ENCODE results near the gene ZBTB33. TPM values are rescaled to one million over a fixed set of nuclear protein-coding genes. Genes with fewer than 3 reads are reported as not detected.

Gene ZBTB33
- polyA plus RNA-seq, 3 donors, result 4.7 to 10.6 (median 8.6) TPM

DNA sequence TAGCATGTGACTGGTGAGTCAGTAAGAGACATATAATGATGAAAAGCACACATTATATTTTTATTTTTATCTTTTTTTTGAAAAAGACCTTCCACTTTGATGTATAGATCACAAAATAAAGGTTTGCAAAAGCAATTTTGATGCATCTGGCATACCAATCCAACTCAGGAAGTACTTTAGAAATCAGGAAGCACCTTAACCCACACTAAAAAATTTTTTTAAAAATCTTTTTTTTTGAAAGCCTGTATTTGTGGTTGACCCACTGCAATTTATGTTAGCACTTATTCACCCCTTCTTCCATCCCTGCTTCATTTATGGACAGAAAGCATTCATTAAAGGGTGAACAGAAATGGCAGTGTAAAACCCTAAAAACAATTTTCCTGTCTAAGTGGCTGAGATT is 44.0 kb downstream of the ZBTB33 start:
- H3K27ac Mint-ChIP-seq, result no peak overlapping the region
- H3K27me3 Mint-ChIP-seq (ENCODE audit: low read depth in 3 of 3), result no peaks in the 10 kb centered on the region
- intact Hi-C loops (cut with micrococcal nuclease), result no loop called here

DNA sequence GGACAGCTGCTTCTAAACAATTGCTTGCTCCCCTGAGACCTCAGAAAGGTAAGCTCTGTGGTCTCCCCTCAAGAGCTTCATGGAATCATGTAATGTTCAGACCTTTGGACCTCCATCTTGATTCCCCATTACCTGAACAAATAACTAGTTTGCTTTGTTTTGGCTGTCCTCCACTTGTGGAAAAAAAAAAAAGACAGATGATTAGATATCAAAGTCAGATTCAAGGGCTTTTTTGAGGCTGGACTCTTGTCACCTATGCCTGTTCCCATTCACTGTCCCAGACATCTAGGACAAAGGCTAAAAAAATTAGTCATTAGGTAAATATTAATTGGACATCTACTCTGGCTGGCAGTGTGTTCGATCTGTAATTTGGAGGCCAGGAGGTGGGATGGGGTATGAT is 47.3 kb downstream of the ZBTB33 start:
- Histone ChIP-seq H2AFZ (ENCODE audit: insufficient read depth, low read depth, low read length, poor library complexity, severe bottlenecking) (no peak overlapping the region), H3K9ac (ENCODE audit: insufficient read depth, low read length, poor library complexity, severe bottlenecking) (no peak overlapping the region), H3K27ac (ENCODE audit: low read depth in 1 of 2, low read length in 2 of 2) (no peak overlapping the region), H3K36me3 (replicated peaks in 1 of 2; ENCODE audit: control insufficient read depth in 1 of 2, insufficient read depth in 2 of 2, low read length in 2 of 2) (no peaks in the 10 kb centered on the region), H3K4me3 (replicated peaks in 1 of 3; ENCODE audit: low read depth in 2 of 3, low read length in 3 of 3) (no peak overlapping the region), H3K27me3 (ENCODE audit: control insufficient read depth in 2 of 2, insufficient read depth in 2 of 2, low read length in 2 of 2) (no peaks in the 10 kb centered on the region), H3K79me2 (ENCODE audit: insufficient read depth, low read length) (no peaks in the 10 kb centered on the region), H4K20me1 (ENCODE audit: insufficient read depth, low read length) (no peaks in the 10 kb centered on the region), H3K4me2 (replicated peaks; ENCODE audit: extremely low read depth, low read length, poor library complexity, severe bottlenecking) (no peak overlapping the region), H3K9me3 (replicated peaks in 1 of 2; ENCODE audit: control insufficient read depth in 1 of 2, insufficient read depth in 1 of 2, low read length in 2 of 2) (no peaks in the 10 kb centered on the region), H3K4me1 (ENCODE audit: control insufficient read depth in 1 of 2, insufficient read depth in 2 of 2, low read length in 2 of 2) (peaks cover 12 to 17% of the 10 kb centered on the region in 2 donors)
- no CpG with 5 or more reads among the region's 1 CpG for whole genome bisulfite sequencing (ENCODE audit: insufficient coverage)
- Mint-ChIP-seq H3K4me1 (peaks cover 19% of the 10 kb centered on the region), H3K36me3 (no peaks in the 10 kb centered on the region), H3K27me3 (ENCODE audit: low read depth in 3 of 3) (peaks cover 0 to 7% (median 0%) of the 10 kb centered on the region in 3 donors), H3K4me3 (no peak overlapping the region), H3K27ac (no peak overlapping the region), H3K9me3 (no peaks in the 10 kb centered on the region)
- TF ChIP-seq, protein P1, sequence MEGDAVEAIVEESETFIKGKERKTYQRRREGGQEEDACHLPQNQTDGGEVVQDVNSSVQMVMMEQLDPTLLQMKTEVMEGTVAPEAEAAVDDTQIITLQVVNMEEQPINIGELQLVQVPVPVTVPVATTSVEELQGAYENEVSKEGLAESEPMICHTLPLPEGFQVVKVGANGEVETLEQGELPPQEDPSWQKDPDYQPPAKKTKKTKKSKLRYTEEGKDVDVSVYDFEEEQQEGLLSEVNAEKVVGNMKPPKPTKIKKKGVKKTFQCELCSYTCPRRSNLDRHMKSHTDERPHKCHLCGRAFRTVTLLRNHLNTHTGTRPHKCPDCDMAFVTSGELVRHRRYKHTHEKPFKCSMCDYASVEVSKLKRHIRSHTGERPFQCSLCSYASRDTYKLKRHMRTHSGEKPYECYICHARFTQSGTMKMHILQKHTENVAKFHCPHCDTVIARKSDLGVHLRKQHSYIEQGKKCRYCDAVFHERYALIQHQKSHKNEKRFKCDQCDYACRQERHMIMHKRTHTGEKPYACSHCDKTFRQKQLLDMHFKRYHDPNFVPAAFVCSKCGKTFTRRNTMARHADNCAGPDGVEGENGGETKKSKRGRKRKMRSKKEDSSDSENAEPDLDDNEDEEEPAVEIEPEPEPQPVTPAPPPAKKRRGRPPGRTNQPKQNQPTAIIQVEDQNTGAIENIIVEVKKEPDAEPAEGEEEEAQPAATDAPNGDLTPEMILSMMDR (IDR thresholded peaks at IDR 0.05), result no peak
- DNase-seq, result no peak
- intact Hi-C loops (cut with micrococcal nuclease), result no loop called here

More for the DNA sequence above, 44.0 kb downstream of the ZBTB33 start:
- no peaks in the 10 kb centered on the region for H3K79me2 ChIP-seq (ENCODE audit: insufficient read depth, low read length)
- TF ChIP-seq, protein P1 (IDR thresholded peaks at IDR 0.05), result no peak
- H3K4me3 Mint-ChIP-seq, result no peak overlapping the region
- H3K9me3 Mint-ChIP-seq, result no peaks in the 10 kb centered on the region
- H3K27ac ChIP-seq (ENCODE audit: low read depth in 1 of 2, low read length in 2 of 2), result no peak overlapping the region
- DNase-seq, result no peak
- H3K4me1 ChIP-seq (ENCODE audit: control insufficient read depth in 1 of 2, insufficient read depth in 2 of 2, low read length in 2 of 2), result peaks cover 0 to 4% of the 10 kb centered on the region in 2 donors
- H3K27me3 ChIP-seq (ENCODE audit: control insufficient read depth in 2 of 2, insufficient read depth in 2 of 2, low read length in 2 of 2), result no peaks in the 10 kb centered on the region
- no peaks in the 10 kb centered on the region for H3K36me3 ChIP-seq (replicated peaks in 1 of 2; ENCODE audit: control insufficient read depth in 1 of 2, insufficient read depth in 2 of 2, low read length in 2 of 2)
- H3K9me3 ChIP-seq (replicated peaks in 1 of 2; ENCODE audit: control insufficient read depth in 1 of 2, insufficient read depth in 1 of 2, low read length in 2 of 2), result no peaks in the 10 kb centered on the region
- H2AFZ ChIP-seq (ENCODE audit: insufficient read depth, low read depth, low read length, poor library complexity, severe bottlenecking), result no peak overlapping the region
- H3K9ac ChIP-seq (ENCODE audit: insufficient read depth, low read length, poor library complexity, severe bottlenecking), result no peak overlapping the region
- no peaks in the 10 kb centered on the region for H4K20me1 ChIP-seq (ENCODE audit: insufficient read depth, low read length)
- H3K4me3 ChIP-seq (replicated peaks in 1 of 3; ENCODE audit: low read depth in 2 of 3, low read length in 3 of 3), result no peak overlapping the region
- H3K4me2 ChIP-seq (replicated peaks; ENCODE audit: extremely low read depth, low read length, poor library complexity, severe bottlenecking), result no peak overlapping the region
- H3K36me3 Mint-ChIP-seq, result no peaks in the 10 kb centered on the region
- H3K4me1 Mint-ChIP-seq, result peaks cover 6% of the 10 kb centered on the region

Measured in CD14-positive monocyte (primary cell).